ENCODE results near the gene ZMAT5.

Gene ZMAT5

DNA sequence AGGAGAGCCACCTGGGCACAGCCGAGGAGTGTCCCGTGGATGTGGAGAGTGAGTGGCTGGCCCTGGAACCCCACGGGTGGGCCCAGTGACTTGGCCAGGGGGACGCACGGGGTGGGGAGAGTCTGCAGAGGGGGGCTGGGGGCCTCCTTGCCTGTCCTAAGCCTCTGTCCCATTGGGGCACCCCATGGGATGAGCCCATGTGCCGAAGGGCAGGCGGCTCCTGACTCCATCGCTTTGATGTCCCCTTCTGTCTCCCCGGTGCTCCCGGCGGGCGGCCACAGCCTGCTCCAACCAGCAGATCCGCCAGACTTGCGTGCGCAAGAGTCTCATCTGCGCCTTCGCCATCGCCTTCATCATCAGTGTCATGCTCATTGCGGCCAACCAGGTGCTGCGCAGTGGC lies 37.6 kb downstream of the ZMAT5 start:
- DNase-seq (ENCODE audit: low spot score) = no peak

DNA sequence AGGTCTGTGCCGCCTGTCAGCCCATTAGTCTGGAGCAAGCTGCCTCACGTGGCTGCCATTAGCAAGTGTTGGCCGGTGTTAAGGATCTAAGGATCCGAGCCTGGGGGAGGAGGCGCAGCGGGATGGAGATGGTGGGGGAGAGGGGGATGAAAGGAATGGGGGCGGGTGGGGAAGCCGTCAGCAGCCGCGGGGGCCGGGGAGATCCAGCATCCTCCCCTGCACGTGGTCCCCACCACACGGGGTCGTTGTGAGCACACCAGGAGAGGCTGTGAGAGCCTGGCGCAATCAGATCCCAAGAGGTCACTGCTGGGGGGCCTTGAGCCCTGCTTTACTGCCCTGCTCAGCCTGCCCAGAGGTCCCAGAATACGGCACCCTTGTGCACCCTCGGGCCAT lies 39.7 kb downstream of the ZMAT5 start:
- peak; percentile 43 for DNase-seq (ENCODE audit: low spot score)

DNA sequence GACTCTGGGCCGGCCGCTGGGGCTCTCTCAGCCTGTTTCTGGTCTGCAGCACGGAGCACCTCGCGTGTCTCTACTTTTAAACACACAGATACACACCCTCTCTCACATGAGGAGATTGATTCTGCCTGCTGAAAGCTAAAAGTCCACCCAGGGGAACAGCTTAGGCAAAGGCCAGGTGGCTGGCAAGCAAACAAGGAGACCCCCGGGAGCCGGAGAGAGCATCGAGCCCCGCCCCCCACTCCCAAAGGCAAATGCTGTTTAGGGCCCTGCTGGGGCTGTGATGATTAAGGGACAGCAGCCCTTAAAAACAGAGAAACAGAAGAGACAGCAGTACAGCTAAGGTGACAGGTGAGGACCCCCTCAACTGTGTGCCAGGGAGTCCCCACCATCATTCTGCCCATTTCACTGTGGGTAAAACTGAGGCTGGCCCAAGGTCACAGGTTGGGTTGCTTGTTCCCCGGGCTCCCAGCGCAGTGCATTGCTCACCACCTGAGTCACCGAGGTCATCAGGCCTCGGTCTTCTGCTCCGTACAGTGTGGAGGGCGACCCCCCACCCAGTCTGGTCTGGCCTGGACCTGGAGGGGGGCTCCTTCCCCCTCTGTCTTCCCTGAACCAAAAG lies 40.2 kb downstream of the ZMAT5 start:
- no peak for DNase-seq (ENCODE audit: low spot score)

DNA sequence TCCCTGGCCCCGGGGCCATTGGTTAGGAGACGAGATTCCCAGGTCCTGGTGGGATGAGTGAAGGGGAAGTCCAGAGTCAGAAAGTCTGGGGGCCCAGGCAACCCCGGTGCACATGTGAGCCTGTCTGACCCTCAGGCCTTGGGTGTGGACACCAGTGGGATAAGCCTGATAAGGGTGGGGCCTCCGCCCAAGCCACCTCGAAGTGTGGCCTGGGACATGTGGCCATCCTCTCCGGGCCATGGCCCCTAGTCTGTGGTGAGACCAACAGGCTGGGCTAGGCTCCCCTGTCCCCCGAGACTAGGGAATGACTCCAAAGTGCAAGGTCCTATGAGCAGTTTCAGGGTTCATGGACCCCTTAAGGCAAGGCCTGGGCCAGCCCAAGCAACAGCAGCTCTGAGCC lies 40.7 kb downstream of the ZMAT5 start:
- no peak for DNase-seq (ENCODE audit: low spot score)

DNA sequence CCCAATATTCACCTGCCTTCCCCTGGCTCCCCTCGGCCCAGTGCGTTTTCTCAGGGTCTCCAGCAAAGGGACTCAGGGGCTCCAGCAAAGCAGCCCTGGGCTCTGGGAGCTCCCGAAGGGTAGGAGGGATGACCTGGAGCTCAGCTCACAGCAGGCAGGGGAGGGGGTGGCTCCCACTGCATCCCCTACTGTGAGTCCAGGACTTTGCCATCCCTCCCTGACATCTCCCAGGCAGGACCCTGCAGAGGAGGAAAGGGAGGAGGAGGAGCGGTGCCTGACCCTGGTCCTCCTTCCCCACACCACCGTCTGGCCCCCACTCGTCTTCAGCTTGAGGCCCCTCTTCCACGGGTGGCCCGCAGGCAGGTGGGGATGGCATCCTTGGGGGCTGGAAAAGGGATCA lies 42.0 kb downstream of the ZMAT5 start:
- DNase-seq (ENCODE audit: low spot score) = no peak

DNA sequence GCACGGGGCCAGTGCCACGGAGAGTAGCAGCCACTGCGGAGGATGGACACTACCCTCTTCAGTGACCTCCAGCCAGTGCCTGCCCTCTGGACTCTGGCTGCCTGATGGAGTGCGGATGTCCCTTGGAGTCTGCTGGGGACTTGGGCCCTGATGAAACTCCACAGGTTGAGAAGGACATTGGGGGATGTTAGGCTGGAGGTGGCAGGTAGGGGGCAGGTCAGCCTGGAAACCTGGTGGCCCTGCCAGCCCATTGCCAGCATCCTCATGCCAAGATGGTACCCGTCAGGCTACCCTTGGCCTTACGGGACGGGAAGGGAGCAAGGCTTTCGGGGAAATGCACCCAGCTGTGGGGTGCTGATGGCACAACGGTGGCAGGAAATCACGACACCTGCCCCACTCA lies 43.0 kb downstream of the ZMAT5 start:
- DNase-seq (ENCODE audit: low spot score) = no peak

DNA sequence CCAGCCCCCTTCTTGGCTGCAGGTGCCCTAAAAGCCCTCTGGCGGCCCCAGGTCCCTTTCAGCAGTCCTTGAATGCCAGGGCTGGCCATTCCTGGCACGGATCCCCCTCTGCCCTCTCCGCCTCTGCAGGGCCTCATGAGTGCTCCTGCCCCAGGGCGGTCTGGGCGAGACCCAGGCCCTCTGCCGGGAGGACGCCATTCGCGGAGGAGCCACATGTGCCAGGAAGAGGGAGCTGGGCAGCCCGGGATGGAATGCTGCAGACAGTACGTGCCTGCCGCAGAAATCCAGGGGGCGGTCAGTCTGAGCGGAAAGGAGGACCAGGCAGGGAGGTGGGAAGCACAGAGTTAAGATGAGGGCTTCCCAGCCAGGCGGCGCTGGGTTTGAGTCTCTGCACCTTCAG lies 44.2 kb downstream of the ZMAT5 start:
- DNase-seq (ENCODE audit: low spot score) = no peak

DNA sequence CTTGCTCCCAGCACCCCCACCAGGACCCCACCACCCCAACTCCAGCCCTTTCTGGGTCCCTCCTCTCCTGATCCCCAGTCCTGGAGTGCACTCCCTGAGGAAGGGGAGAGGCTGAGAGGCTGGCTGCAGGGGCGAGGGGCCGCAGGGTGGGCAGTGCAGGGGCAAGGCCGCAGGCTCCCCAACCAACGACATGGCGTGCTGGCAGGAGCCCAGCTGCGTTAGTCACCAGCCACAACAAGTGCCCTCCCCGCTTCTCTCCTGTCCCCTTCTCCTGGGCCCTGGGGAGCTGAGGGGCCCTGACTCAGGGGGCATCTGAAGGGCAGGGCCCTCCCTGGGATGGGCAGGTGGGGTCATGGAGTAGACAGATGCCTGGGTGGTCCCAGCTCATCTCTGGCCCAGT lies 44.7 kb downstream of the ZMAT5 start:
- no peak for DNase-seq (ENCODE audit: low spot score)

DNA sequence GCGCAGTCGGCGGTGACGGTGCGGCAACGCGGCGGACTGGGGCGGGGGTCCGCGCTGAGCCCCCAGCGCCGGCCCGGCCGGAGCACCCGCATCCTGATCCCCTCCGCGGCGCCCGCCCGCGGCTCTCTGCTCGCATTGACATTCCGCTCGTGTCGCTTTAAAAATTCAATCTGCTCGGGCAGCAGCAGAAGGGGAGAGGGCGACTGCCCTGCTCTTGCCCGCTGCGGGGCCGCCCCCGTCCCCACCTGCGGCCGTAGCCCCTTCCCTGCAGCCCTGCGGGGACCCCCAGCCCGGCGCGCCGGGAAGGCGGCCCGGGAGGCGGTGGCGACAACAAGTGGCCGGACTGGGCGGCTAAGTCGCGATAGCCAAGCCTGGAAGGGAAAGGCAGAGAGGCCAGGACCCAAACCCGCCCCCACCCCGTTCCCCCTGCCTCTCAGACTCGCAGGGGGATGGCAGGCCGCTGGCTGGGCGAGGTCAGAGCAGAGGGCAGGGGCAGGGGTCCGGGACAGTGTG lies 45.9 kb downstream of the ZMAT5 start:
- no peak for DNase-seq (ENCODE audit: low spot score)

DNA sequence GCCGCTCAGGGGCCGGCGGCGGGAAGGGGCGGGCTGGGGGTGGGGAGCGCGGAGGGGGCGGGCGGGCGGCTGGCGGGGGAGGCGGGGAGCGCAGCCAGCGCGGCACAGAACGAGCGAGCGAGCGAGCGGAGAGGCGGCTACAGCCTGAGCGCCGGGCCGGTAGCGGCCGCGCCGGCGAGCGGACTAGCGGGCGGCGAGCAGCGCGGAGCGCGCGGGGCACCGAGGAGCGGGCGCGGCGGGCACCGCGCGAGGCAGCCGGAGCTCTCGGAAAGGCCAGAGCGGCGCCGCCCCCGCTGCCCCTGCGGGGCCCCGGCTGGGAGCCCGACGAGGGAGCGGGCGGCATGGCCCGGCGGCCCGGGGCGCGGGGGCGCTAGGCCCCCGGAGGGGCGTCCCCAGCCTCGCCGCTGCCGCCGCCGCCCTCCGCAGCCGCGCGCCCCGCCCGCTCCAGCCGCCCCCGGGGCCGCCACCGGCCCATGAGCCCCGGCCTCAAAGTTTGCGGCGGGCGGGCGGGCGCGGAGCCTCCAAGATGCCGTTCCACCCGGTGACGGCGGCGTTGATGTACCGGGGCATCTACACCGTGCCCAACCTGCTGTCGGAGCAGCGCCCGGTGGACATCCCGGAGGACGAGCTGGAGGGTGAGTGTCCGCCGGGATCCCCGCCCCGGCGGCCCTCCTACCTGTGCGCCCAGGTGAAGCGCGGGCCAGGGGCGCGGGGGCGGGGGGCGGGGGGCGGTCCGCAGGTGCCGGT lies 46.7 kb downstream of the ZMAT5 start, which contains the start of gene CABP7:
TSS of gene CABP7 (plus strand) at position 105 of the 747 bp plus-strand sequence. CDS start at position 527, 422 bp downstream.
- DNase-seq (ENCODE audit: low spot score) = no peak

DNA sequence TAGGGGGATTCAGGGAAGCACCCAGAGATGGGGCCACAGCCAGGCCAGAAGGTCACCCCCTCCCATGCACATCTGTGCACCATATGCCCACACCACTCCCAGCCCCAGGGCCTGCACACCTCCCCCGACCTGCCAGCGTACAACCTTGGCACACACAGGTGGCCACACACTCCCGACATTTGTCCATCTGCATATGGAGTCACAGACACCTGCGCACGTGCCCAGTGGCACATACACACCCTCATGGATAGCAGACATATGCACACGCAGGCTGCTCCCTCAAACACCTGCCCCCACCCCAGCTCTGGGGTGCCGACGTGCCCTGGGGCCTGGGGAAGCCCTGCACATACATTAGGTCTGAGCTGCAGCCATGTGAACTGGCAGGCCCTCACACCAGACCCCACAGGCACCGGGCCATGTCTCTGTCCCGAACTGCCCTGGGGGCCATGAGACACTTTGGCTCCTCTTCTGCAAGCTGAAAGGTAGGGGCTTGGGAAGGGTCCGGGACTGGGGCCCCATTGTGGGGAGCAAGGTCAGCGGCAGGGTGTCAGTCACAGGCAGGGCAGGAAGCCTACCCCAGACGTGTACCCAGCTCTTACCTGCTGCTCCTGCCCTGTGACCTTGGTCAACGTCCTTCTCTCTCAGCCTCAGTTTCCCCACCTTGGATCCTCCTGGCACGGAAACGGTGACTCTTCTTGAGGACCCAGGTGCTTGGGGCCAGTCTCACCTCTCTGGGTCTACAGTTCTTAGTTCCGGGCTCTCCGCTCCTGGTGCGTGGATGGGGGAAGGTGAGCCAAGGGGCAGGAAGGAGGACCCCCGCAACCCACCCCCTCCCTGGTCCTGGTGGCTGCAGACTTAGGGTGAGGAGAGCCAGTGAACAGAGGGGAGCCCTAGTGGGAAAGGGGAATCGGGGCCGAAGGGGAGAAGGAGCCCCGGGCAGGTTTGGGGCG lies 47.6 kb downstream of the ZMAT5 start:
- DNase-seq (ENCODE audit: low spot score) = no peak

DNA sequence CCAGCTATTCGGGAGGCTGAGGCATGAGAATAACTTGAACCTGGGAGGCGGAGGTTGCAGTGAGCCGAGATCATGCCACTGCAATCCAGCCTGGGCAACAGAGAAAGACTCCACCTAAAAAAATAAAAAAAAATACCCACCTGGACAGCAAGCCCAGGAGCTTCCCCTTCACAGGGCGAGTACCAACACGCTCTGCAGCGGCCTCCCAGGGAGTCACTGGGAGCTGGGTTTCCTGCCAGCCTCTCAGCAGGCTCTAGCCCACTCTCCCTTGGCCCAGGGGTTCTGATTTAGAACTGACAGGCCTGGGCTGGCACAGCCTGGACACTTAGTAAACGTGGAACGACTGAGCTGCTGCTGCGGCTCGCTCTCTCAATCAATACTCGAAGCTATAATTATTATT lies 49.0 kb downstream of the ZMAT5 start:
- no peak for DNase-seq (ENCODE audit: low spot score)

DNA sequence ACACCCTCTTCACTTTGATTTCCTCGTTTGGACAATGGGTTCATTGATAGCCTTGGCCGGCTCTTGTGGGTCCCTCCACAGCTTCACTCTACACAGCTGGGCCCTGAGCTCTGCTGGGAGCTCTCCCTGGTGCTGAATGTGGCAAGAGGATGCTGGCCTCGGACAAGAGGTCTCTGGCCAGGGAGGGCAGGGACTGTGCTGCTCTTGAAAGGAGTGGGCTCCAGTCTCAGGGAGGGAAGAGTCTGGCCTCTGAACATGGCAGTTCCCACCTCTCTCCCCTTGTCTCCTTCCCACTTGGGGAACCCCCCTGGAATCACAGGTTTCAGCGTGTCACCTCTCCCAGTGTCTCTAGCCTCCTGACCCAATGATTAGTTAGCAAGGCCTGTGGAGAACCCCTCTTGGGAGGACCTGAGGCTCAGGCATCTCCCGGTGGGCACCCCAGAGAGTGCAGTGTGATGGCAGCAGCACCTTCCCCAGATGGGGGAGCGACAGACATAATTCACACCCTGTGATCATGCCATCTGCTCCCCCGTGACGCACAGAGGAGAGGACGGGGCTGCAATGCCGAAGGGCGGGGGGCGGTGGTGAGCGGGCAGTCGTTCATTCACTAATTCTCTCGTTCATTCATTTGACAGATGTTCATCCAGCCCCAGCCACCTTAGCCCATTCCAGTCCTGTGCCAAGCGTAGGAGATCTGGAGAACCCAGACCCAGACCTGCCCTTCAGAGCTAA lies 49.8 kb downstream of the ZMAT5 start:
- DNase-seq (ENCODE audit: low spot score) = no peak

DNA sequence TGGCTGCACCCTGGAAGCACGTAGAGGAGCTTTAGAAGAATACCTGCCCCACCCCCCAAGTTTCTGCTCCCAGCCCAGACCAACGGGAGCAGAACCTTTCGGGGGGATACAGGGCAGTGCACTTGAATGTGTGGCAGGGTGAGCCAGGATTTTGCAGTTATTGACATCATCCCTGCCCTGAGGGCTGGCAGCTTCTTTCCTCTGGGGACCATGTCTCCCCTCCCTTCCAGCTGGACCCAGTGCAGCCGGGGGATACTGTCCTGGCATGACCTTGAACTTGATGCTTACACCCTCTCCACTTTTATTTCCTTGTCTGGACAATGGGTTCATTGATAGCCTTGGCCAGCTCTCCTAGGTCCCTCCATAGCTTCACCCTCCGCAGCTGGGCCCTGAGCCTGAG lies 51.1 kb downstream of the ZMAT5 start:
- no peak for DNase-seq (ENCODE audit: low spot score)

DNA sequence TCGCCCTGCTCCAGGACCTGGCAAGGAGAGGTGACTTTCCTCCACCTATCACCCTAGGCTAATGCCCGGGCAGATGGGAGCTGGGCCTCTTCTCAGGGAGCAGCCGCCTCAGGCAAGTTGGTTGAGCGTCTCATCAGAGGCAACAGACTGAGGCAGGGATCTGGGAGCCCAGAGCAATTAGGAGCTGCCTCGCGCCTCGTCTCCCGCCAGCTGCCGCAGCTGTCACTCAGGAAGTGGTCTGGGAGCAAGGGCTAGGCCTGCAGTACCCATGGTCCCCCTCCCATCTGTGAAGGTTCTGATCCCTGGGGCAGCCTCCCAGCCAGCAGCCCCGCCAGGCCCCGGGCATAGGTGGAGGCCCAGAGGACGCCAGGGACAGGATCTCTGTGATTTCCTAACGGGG lies 51.6 kb downstream of the ZMAT5 start:
- no peak for DNase-seq (ENCODE audit: low spot score)

DNA sequence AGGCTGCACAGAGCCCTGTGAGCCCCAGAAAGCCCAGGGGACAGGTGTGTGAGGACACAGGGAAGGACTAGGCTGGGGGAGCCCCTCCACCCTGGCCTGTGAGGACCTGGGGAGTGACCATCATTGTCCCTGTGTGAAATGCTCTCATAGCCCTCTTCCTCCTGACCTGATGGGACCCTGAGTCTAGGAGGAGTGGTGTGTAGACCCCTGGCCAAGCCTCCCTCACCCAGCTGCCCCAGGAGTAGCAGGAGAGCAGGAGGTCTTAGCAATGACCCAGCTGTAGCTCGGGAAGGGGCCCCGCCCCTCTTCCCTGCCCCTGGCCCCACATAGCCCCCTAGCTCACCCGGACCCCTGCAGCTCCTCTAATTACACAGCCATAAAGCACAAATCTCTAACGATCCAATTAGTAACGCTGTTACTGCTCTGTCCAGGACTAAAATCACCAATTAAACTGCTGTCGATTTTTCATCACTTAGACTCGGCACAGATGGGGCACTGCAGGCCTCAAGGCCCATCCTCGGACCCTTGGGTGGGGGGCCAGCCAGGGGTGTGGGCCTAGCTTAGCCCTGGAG lies 53.6 kb downstream of the ZMAT5 start:
- no peak for DNase-seq (ENCODE audit: low spot score)

DNA sequence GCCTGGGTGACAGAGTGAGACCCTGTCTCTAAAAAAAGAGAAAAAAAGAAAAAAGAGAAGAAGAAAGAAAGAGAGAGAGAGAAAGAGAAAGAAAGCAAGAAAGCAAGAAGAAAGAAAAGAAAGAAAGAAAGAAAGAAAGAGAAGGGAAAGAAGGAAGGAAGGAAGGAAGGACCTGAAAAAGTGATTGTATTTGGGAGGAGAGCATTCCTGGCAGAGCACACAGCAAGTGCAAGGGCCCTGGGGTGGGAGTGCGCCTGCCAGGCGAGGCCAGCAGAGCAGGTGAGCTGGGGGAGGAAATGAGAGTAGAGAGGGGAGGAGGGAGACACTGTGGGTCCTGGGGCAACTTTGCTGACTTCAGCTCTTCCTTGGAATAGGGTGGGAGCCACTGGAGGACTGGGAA lies 54.7 kb downstream of the ZMAT5 start:
- no peak for DNase-seq (ENCODE audit: low spot score)

DNA sequence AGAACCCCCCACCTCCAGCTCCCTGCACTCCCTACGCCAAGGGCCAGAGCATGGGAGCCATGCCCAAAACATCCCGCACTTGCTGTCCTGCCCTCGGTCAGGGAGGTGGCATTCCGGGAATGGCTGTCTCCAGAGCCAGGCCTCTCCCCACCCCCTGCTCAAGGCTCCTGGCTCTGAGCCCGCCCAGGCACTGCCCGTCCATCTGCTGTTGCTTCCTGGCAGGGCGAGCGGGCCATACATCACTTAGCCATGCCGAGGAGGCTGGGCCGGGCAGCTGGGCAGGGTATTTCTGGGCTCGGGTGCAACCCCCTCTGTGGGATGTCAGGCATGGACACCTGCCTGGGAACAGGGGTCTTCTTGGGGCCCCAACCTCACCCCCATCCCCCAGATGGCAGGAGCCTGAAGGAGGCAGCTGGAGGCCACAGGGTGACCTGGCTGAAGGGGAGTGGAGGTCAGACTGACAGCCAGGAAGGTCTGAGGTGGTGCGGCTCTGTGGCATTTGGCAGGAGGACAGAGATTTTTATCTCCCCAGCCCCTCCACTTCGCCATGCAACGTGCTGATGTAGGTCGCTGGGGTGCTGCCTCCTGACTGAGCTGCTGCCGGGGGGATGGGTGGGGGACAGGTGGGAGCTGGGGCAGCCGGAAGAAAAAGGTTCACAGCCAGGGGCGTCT lies 55.7 kb downstream of the ZMAT5 start:
- no peak for DNase-seq (ENCODE audit: low spot score)

DNA sequence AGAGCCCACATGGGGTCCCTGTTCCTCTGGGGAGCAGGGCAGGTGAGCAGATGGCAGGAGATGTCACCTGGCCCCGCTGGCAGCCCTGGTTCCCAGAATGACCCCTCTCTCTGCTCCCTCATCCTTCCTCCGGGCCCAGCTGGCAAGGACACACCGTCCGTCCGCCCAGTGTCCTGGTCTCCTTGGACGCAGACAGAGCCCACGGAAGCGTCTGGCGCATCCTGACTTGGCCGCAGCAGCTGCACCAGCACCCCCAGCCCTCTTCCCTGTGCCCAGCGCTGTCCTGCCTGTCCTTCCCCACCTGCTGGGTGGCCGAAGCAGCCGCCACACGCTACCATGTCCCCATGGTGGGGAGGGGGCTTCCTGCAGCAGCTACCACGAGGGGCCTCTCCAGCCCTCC lies 56.6 kb downstream of the ZMAT5 start:
- DNase-seq (ENCODE audit: low spot score) = no peak

DNA sequence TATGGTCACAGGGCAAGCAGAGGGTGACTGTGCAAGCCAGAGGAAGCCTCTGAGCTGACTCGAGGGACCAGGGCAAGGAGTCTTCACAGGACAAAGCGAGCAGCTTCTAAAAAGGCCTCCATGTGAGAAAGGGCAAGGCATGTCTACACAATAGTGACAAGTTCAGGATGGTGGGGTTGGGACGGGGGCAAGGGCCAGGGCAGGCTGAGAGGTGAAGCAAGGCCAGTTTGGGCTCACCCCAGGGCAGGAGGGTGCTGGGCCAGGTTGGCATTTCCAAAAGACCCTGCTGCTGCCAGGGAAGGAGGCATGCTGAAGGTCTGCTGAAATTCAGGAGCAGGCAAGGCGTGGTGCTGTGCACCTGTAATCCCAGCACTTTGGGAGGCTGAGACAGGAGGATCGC lies 59.3 kb downstream of the ZMAT5 start:
- DNase-seq (ENCODE audit: low spot score) = no peak

DNA sequence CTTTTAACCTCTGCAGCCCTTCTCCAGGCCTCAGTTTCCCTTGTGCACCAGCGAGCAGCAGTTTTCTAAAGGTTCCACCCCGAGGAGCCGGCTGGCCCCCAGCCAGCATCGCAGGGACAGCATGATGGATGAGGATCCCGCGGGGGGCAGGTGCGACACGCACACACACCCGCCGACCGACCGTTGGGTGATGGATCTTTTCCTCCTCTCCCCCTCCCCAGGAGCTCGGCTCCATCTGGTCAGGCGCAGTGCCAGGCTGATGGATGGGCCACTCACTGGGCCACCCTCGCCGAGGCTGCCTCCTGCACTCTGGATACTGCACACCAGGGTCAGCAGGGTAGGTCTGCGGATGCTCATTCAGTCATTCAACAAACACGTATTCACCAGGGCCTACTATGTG lies 59.8 kb downstream of the ZMAT5 start:
- DNase-seq (ENCODE audit: low spot score) = no peak

Measured in germinal center (tissue), 1 donor.